H1 (cell line): ENCODE measurements around the gene OR2H2. TPM values are rescaled to one million over a fixed set of nuclear protein-coding genes. Genes with fewer than 3 reads are reported as not detected.

ENCODE experiments used
- CTCF ChIA-PET: fragments of 300-600 bp; sonication (Branson Sonifier 250); formaldehyde crosslinking; loops from one replicate; lab custom pipeline; 2021; ENCODE audit not compliant: partially characterized antibody; lab: Charles Lee
- POLR2A ChIA-PET: fragments of 300-600 bp; sonication (Branson Sonifier 250); formaldehyde crosslinking; loops from one replicate; lab custom pipeline; 2021; ENCODE audit warnings: inconsistent platforms; ENCODE audit not compliant: partially characterized antibody; lab: Charles Lee
- DNase-seq, 2 experiments: peaks; one replicate each; pipeline versions ENCODE4 v3.0.0 to v3.0.0-alpha.2; 2010 to 2022; ENCODE audit warnings: low spot score in 2 of 2, low read depth in 1 of 2, mixed read lengths in 1 of 2
- FAIRE-seq: peaks from 2 replicates; lab custom pipeline; 2011; peaks lifted over from hg19 to GRCh38; lab: Jason Lieb, UNC
- H2AFZ ChIP-seq: 2 replicates; pipeline ENCODE4 v1.8.1; 2012; ENCODE audit warnings: low read length, inconsistent platforms
- H2AK5ac ChIP-seq: 2 replicates; pipeline ENCODE4 v1.6.1; 2013; ENCODE audit warnings: low read depth, low read length
- H2BK120ac ChIP-seq: replicated peaks from 2 replicates; pipeline ENCODE3; 2013; ENCODE audit warnings: low read depth, low read length, inconsistent platforms
- H2BK12ac ChIP-seq: 2 replicates; pipeline ENCODE4 v1.6.1; 2013; ENCODE audit warnings: low read depth, low read length
- H2BK15ac ChIP-seq: 2 replicates; pipeline ENCODE4 v1.6.1; 2013; ENCODE audit warnings: low read length
- H2BK20ac ChIP-seq: 2 replicates; pipeline ENCODE4 v1.6.1; 2013; ENCODE audit warnings: low read length
- H2BK5ac ChIP-seq: 2 replicates; pipeline ENCODE4 v1.6.1; 2013; ENCODE audit warnings: low read depth, low read length
- H3K14ac ChIP-seq: 2 replicates; pipeline ENCODE4 v1.6.1; 2013; ENCODE audit warnings: inconsistent platforms; ENCODE audit not compliant: insufficient read length
- H3K18ac ChIP-seq: 2 replicates; pipeline ENCODE4 v1.6.1; 2013; ENCODE audit warnings: low read length; ENCODE audit errors: extremely low read depth
- H3K23ac ChIP-seq: 2 replicates; pipeline ENCODE4 v1.6.1; 2013; ENCODE audit warnings: inconsistent platforms; ENCODE audit not compliant: insufficient read length
- H3K23me2 ChIP-seq: 2 replicates; pipeline ENCODE4 v1.6.1; 2013; ENCODE audit warnings: low read depth, low read length
- H3K27ac ChIP-seq: 2 replicates; pipeline ENCODE4 v1.6.1; 2011; ENCODE audit warnings: low read depth, low read length, inconsistent platforms
- H3K27me3 ChIP-seq, 4 experiments: replicated peaks in 1 of 4; 1 replicate in 1 of 4; 2 replicates in 3 of 4; pipeline versions ENCODE4 v1.6.1 to v1.8.1; 2011 to 2013; ENCODE audit warnings: low read length in 3 of 4, mild to moderate bottlenecking in 3 of 4, inconsistent platforms in 2 of 4, mixed read lengths in 2 of 4, moderate library complexity in 1 of 4; ENCODE audit not compliant: control insufficient read depth in 3 of 4, insufficient read depth in 3 of 4; ENCODE audit errors: extremely low read depth in 1 of 4
- H3K36me3 ChIP-seq, 4 experiments: 2 replicates each; pipeline versions ENCODE4 v1.6.1 to v1.8.1; 2011 to 2013; ENCODE audit warnings: mild to moderate bottlenecking in 4 of 4, low read length in 3 of 4, moderate library complexity in 2 of 4, control low read depth in 1 of 4, inconsistent platforms in 1 of 4; ENCODE audit not compliant: insufficient read depth in 4 of 4, control insufficient read depth in 2 of 4
- H3K4ac ChIP-seq: replicated peaks from 2 replicates; pipeline ENCODE3; 2013; ENCODE audit warnings: low read length, low read depth, mixed read lengths, inconsistent platforms; ENCODE audit not compliant: insufficient read length
- H3K4me1 ChIP-seq, 4 experiments: replicated peaks in 1 of 4; 1 replicate in 1 of 4; 2 replicates in 3 of 4; pipeline versions ENCODE4 v1.6.1 to v1.8.1; 2011 to 2013; ENCODE audit warnings: low read length in 3 of 4, inconsistent platforms in 2 of 4, mixed read lengths in 1 of 4; ENCODE audit not compliant: insufficient read depth in 4 of 4, control insufficient read depth in 3 of 4
- H3K4me2 ChIP-seq, 2 experiments: 2 replicates each; pipeline versions ENCODE4 v1.6.1 to v1.8.1; 2011 to 2013; ENCODE audit warnings: low read depth in 2 of 2, low read length in 2 of 2, control low read depth in 1 of 2, inconsistent platforms in 1 of 2, mild to moderate bottlenecking in 1 of 2; ENCODE audit not compliant: insufficient read depth in 1 of 2
- H3K4me3 ChIP-seq, 4 experiments: fragments of 200-600, 300-600 bp in 1 of 4; sonication (generic), shearing (Covaris generic), sonication (Bioruptor Twin) in 1 of 4; 2 replicates each; pipeline versions ENCODE4 v1.5.1 to v1.8.1; 2011 to 2016; ENCODE audit warnings: low read length in 4 of 4, low read depth in 3 of 4, control low read depth in 2 of 4, inconsistent platforms in 2 of 4, mild to moderate bottlenecking in 2 of 4, mixed read lengths in 1 of 4, moderate library complexity in 1 of 4; ENCODE audit not compliant: insufficient read depth in 2 of 4; ENCODE audit errors: extremely low read depth in 1 of 4
- H3K56ac ChIP-seq: replicated peaks from 2 replicates; pipeline ENCODE3; 2013; ENCODE audit warnings: low read depth, mild to moderate bottlenecking, mixed read lengths, low read length, inconsistent platforms; ENCODE audit not compliant: insufficient read length
- H3K79me1 ChIP-seq: 2 replicates; pipeline ENCODE4 v1.6.1; 2013; ENCODE audit warnings: low read depth, low read length, control low read depth
- H3K79me2 ChIP-seq, 2 experiments: 2 replicates each; pipeline versions ENCODE4 v1.6.1 to v1.8.1; 2012 to 2013; ENCODE audit warnings: low read length in 2 of 2, mild to moderate bottlenecking in 2 of 2, inconsistent platforms in 1 of 2; ENCODE audit not compliant: insufficient read depth in 2 of 2, control insufficient read depth in 1 of 2
- H3K9ac ChIP-seq, 4 experiments: replicated peaks in 1 of 4; 1 replicate in 1 of 4; 2 replicates in 3 of 4; pipeline versions ENCODE4 v1.6.1 to v1.8.1; 2011 to 2013; ENCODE audit warnings: low read depth in 3 of 4, low read length in 3 of 4, control low read depth in 2 of 4, mild to moderate bottlenecking in 2 of 4, moderate library complexity in 2 of 4, inconsistent platforms in 1 of 4; ENCODE audit errors: extremely low read depth in 1 of 4
- H3K9me3 ChIP-seq, 2 experiments: 2 replicates each; pipeline versions ENCODE4 v1.6.1 to v1.8.1; 2012 to 2013; ENCODE audit warnings: mild to moderate bottlenecking in 2 of 2, moderate library complexity in 2 of 2, control low read depth in 1 of 2, inconsistent platforms in 1 of 2, low read depth in 1 of 2, low read length in 1 of 2, mixed read lengths in 1 of 2; ENCODE audit not compliant: insufficient read depth in 2 of 2
- H4K20me1 ChIP-seq, 2 experiments: replicated peaks in 1 of 2; 2 replicates each; pipeline versions ENCODE3 to v1.8.1; 2011 to 2013; ENCODE audit warnings: inconsistent platforms in 2 of 2, low read length in 2 of 2, mild to moderate bottlenecking in 1 of 2; ENCODE audit not compliant: insufficient read depth in 2 of 2, control insufficient read depth in 1 of 2
- H4K5ac ChIP-seq: 2 replicates; pipeline ENCODE4 v1.6.1; 2013; ENCODE audit warnings: low read length, low read depth, mixed read lengths, inconsistent platforms; ENCODE audit not compliant: insufficient read length
- H4K8ac ChIP-seq: 2 replicates; pipeline ENCODE4 v1.8.0; 2013; ENCODE audit warnings: mild to moderate bottlenecking, moderate library complexity, low read length, inconsistent platforms; ENCODE audit not compliant: insufficient read depth; ENCODE audit errors: extremely low read depth
- H4K91ac ChIP-seq: replicated peaks from 2 replicates; pipeline ENCODE3; 2013; ENCODE audit warnings: low read length, mixed read lengths, inconsistent platforms; ENCODE audit not compliant: insufficient read length
- BACH1 ChIP-seq: IDR thresholded peaks from 2 replicates; pipeline ENCODE4 v1.6.1; 2012; ENCODE audit warnings: low read length, improper control_type of control experiment
- CEBPB ChIP-seq: IDR thresholded peaks from 2 replicates; pipeline ENCODE4 v1.6.1; 2012; ENCODE audit warnings: low read depth, low read length
- EZH2 ChIP-seq: fragments of 200-600 bp; sonication (generic); IDR thresholded peaks from 2 replicates; pipeline ENCODE4 v1.7.1; 2012; ENCODE audit warnings: low read depth, mild to moderate bottlenecking, moderate library complexity, low read length, inconsistent platforms; ENCODE audit not compliant: severe bottlenecking
- KDM1A ChIP-seq: fragments of 200-600, 300-600 bp; sonication (generic); IDR thresholded peaks from 2 replicates; pipeline ENCODE4 v1.7.1; 2016; ENCODE audit warnings: mild to moderate bottlenecking, low read length, borderline replicate concordance
- NANOG ChIP-seq: IDR thresholded peaks from 2 replicates; pipeline ENCODE4 v1.6.1; 2011; ENCODE audit warnings: low read length, low read depth, mild to moderate bottlenecking, inconsistent platforms; ENCODE audit not compliant: insufficient read depth, poor library complexity, severe bottlenecking
- polyA plus RNA-seq, 7 experiments: library from polyadenylated mRNA; depleted of rRNA in 3 of 7; stranded (reverse) in 5 of 7; unstranded in 2 of 7; fragments of >200 nt in 5 of 7; fragments of 200-250 nt in 2 of 7; gene quantifications; 1 replicate in 5 of 7; 2 replicates in 1 of 7; 4 replicates in 1 of 7; pipeline versions ENCODE4 v1.2.1 to v1.2.3, GENCODE V29; 2011 to 2013; ENCODE audit warnings: missing spikeins in 2 of 7, mixed read lengths in 2 of 7
- total RNA-seq: library from RNA; stranded (reverse); fragmentation: NEBNext Ultra II Directional; extraction: Animal tissue kit (Norgen Biotek cat#: 25700); gene quantifications from 2 replicates; pipeline ENCODE4 v1.2.1, GENCODE V29; 2021

OR2H2 gene
- total and polyA plus RNA-seq, 2 of the 8 experiments (the other 6 are each of a cell fraction or from before 2014, with no cell fraction given), result not detected

DNA sequence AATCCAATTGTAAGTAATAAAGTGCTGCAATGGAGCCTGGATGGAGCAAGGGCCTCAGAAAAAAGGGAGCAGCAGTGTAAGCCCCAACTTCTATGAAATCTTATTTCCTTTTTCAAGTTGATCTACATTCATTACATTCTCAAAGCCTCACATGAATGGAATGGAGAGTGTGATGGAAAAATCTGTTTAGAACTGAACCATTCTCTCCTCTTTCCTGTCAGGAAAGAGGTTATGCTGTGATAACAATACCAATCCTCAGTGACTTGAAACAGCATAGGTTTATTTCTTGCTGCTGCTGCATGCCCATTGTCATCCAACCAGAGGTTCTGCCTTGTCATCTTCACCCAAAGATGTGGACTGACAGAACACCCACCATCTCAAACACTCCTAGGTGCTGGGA lies 8.9 kb upstream of the OR2H2 start:
- Histone ChIP-seq H3K23ac (no peak overlapping the region), H3K4me3 (no peak overlapping the region), H4K8ac (no peak overlapping the region), H2AK5ac (no peak overlapping the region), H3K79me1 (no peaks in the 10 kb centered on the region), H2BK20ac (no peak overlapping the region), H3K23me2 (no peaks in the 10 kb centered on the region), H4K91ac (no peak overlapping the region), H3K79me2 (no peaks in the 10 kb centered on the region), H2BK120ac (no peak overlapping the region), H2AFZ (no peak overlapping the region), H3K4me1 (no peaks in the 10 kb centered on the region), H3K27ac (no peak overlapping the region), H3K14ac (no peak overlapping the region), H2BK5ac (no peak overlapping the region), H2BK15ac (no peak overlapping the region), H4K20me1 (no peaks in the 10 kb centered on the region), H3K56ac (no peak overlapping the region), H3K4me2 (no peak overlapping the region), H4K5ac (no peak overlapping the region), H3K27me3 (no peaks in the 10 kb centered on the region), H3K4ac (no peak overlapping the region), H3K36me3 (no peaks in the 10 kb centered on the region), H3K9me3 (no peaks in the 10 kb centered on the region), H2BK12ac (no peak overlapping the region), H3K9ac (no peak overlapping the region; a peak in 1 of 7 replicates), H3K18ac (no peak overlapping the region)
- TF ChIP-seq KDM1A, result no peak
- no peak for TF ChIP-seq NANOG
- TF ChIP-seq CEBPB, result no peak
- TF ChIP-seq BACH1, result no peak
- TF ChIP-seq EZH2, result no peak
- CTCF ChIA-PET, result interaction anchor here (2.9 kb wide), 1 partner anchor 12 kb away, joined by 16 read pairs; no protein-coding TSS in a partner anchor
- POLR2A ChIA-PET, result no interaction called here
- FAIRE-seq, result no peak
- no peak for DNase-seq
